RWPE1 (cell line): ENCODE measurements around the gene MYPN.

Experiments used
- CTCF ChIA-PET: fragments of 350-600 bp; sonication (Branson Sonifier 250); formaldehyde crosslinking; extraction: SDS; loops from one replicate; lab custom pipeline; 2021; lab: Yijun Ruan, JAX
- POLR2A ChIA-PET: fragments of 400-600 bp; formaldehyde crosslinking; extraction: SDS; loops from one replicate; lab custom pipeline; 2020; ENCODE audit warnings: antibody characterized with exemption; ENCODE audit not compliant: low non-redundant PET; lab: Yijun Ruan, JAX
- DNase-seq: peaks from one replicate; pipeline ENCODE4 v3.0.0; 2012; ENCODE audit warnings: low spot score
- H3K27ac ChIP-seq: fragments of 450-650 bp; 2 replicates; pipeline ENCODE4 v1.5.1; 2017
- CTCF ChIP-seq: fragments of 450-650 bp; conservative IDR thresholded peaks from 2 replicates; pipeline ENCODE4 v1.5.1; 2017; ENCODE audit warnings: low read depth, mild to moderate bottlenecking

MYPN gene

GRCh38 chr10:68145705-68146104, 36.4 kb downstream of the MYPN start:
- no peak for DNase-seq
- CTCF ChIA-PET: no interaction called here
- H3K27ac ChIP-seq: no peak overlapping the region
- POLR2A ChIA-PET: no interaction called here
- TF ChIP-seq CTCF: no peak

- H3K27ac ChIP-seq: no peak overlapping the region
- no peak for DNase-seq
- no peak for TF ChIP-seq CTCF
- POLR2A ChIA-PET: no interaction called here
- CTCF ChIA-PET: no interaction called here
These were observed 36.8 kb downstream of the MYPN start for GRCh38 chr10:68146133-68146532.

GRCh38 chr10:68151453-68151852, 42.2 kb downstream of the MYPN start:
- DNase-seq: no peak
- no peak overlapping the region for H3K27ac ChIP-seq
- CTCF ChIA-PET: interaction anchor here (0.6 kb wide), 2 partner anchors 8 to 250 kb away, joined by 3 to 5 read pairs; no protein-coding TSS in a partner anchor
- TF ChIP-seq CTCF: no peak
- POLR2A ChIA-PET: no interaction called here

- DNase-seq: peak; percentile 98
These were observed 44.4 kb downstream of the MYPN start for GRCh38 chr10:68153473-68154210.

GRCh38 chr10:68154211-68154497, 44.9 kb downstream of the MYPN start:
- POLR2A ChIA-PET: no interaction called here
- peak overlapping the region; percentile 50 for H3K27ac ChIP-seq
- no peak for DNase-seq
- CTCF ChIA-PET: interaction anchor here (0.8 to 3.2 kb wide), 2 partner anchors 71 to 416 kb away, joined by 4 to 10 read pairs; no protein-coding TSS in a partner anchor
- TF ChIP-seq CTCF: no peak

More at GRCh38 chr10:68153473-68154210, 44.4 kb downstream of the MYPN start:
- ChIA-PET POLR2A (no interaction called here), CTCF (interaction anchor here (0.8 kb wide), 1 partner anchor 416 kb away, joined by 4 read pairs; no protein-coding TSS in a partner anchor)
- no peak for TF ChIP-seq CTCF
- peak overlapping the region; percentile 50 for H3K27ac ChIP-seq

GRCh38 chr10:68155615-68156210, 46.4 kb downstream of the MYPN start:
- no peak for TF ChIP-seq CTCF
- no peak overlapping the region for H3K27ac ChIP-seq
- no peak for DNase-seq
- POLR2A ChIA-PET: no interaction called here
- CTCF ChIA-PET: interaction anchor here (0.7 to 3.2 kb wide), 6 partner anchors 11 to 233 kb away, joined by 3 to 10 read pairs (median 4); no protein-coding TSS in a partner anchor
